ENCODE results near the gene FANCE.

FANCE gene

DNA sequence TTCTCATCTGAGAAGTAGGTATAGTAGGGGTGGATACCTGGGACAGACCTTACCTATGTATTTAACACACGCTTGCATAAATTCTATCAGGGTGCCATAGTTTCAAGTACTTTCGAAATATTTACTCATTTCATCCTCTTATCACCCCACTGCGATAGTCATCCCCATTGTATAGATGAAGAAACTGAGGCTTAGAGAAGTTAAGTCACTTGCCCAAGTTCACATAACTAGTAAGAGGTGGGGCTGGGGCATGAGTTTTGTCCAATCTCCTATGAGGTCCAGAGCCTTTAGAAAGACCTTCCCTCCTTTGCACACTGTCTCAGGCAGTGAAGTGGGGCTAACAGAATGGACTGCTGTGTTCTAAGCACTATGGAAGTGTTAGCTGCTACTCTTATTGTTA is 54.4 kb downstream of the FANCE start:
- DNase-seq (ENCODE audit: low read depth): no peak
- TF ChIP-seq, protein P1, sequence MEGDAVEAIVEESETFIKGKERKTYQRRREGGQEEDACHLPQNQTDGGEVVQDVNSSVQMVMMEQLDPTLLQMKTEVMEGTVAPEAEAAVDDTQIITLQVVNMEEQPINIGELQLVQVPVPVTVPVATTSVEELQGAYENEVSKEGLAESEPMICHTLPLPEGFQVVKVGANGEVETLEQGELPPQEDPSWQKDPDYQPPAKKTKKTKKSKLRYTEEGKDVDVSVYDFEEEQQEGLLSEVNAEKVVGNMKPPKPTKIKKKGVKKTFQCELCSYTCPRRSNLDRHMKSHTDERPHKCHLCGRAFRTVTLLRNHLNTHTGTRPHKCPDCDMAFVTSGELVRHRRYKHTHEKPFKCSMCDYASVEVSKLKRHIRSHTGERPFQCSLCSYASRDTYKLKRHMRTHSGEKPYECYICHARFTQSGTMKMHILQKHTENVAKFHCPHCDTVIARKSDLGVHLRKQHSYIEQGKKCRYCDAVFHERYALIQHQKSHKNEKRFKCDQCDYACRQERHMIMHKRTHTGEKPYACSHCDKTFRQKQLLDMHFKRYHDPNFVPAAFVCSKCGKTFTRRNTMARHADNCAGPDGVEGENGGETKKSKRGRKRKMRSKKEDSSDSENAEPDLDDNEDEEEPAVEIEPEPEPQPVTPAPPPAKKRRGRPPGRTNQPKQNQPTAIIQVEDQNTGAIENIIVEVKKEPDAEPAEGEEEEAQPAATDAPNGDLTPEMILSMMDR (conservative IDR thresholded peaks at IDR 0.05; ENCODE audit: low read depth, low read length): no peak
- no peak overlapping the region for H3K4me3 ChIP-seq (ENCODE audit: low read depth, low read length)

DNA sequence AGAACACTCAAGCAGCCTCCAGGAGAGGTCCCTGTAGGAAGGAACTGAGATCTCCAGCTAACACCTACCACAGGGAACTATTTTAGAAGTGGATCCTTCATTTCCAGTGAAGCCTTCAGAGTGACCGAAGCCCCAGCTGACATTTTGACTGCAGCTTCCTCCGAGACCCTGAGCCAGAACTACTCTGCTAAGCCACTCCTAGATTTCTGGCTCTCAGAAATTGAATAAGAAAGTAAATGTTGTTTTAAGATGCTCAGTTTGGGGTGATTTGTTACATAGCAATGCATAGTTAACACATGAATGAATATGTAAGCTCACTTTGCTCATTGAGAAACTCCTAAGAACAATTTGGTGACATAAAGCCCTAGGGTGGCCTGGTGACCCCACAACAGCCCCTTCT is 55.1 kb downstream of the FANCE start:
- DNase-seq (ENCODE audit: low read depth): no peak
- H3K4me3 ChIP-seq (ENCODE audit: low read depth, low read length): no peak overlapping the region
- TF ChIP-seq, protein P1 (conservative IDR thresholded peaks at IDR 0.05; ENCODE audit: low read depth, low read length): no peak

DNA sequence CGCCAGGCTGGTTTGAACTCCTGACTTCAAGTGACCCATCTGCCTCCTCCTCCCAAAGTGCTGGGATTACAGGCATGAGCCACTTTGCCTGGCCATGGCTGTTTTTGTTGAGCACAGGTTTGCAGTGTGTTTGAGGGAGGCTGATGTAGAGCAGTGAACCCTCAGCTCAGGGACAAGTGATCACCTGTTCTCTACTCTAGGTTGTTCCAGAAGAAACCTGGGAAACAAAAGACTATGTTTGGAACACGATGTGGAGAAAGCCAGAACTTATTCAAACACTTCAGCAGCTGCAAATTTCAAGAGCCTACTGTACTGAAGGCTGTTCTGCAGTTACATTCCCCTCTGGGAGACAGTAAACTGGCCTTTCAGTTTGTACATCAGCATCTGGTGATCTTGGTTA is 55.9 kb downstream of the FANCE start:
- no peak overlapping the region for H3K4me3 ChIP-seq (ENCODE audit: low read depth, low read length)
- TF ChIP-seq, protein P1 (conservative IDR thresholded peaks at IDR 0.05; ENCODE audit: low read depth, low read length): no peak
- DNase-seq (ENCODE audit: low read depth): no peak

DNA sequence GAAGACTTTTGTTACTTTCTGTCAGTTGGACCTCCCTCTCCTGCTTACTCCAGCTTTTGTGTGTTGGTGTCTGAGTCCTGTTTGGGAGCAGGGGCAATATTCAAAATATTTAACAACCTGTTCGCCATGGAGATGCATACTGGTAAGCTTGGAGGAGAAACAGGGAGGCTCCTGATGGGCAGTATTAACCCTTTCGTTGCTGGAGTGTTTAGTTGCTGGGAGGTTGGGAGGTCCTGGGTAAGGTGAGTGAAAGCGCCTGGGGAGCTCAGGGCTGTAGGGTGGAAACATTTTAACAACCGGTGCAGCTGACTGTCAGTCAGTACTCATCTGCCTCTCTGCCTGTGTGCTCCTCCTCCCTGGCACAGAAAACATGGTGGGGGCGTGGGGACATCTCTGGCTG is 56.4 kb downstream of the FANCE start:
- TF ChIP-seq, protein P1 (conservative IDR thresholded peaks at IDR 0.05; ENCODE audit: low read depth, low read length): no peak
- no peak for DNase-seq (ENCODE audit: low read depth)

DNA sequence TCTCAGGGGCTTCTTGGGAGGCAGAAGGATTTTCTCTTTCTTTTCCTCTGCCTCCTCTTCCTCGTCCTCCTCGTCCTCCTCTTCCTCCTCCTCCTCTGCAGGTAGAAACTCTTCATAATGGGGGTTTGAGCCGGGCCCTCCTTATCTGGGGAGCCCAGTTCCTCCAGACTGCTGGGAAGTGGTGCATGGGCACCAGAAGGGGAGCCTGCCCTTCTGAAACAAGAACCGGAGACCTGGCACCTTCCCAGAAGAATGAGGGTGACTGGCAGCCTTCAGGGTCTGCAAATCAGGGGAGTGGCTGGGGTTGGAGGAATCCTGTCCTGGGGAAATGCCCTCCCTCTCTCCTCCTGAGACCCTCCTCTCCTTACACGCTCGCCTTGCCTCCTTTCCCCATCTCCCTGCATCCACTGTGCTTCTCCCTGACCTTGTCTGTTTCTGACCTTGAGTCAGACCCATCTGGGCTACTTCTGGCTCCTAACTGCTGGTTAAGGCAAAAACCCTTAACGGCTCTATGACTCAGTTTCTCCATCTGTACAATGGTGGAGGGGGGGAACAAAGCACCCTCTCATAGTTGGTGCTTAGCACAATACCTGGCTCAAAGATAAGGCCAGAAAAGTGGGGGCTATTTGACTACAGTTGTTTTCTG is 58.9 kb downstream of the FANCE start:
- TF ChIP-seq, protein P1 (conservative IDR thresholded peaks at IDR 0.05; ENCODE audit: low read depth, low read length): no peak
- no peak overlapping the region for H3K4me3 ChIP-seq (ENCODE audit: low read depth, low read length)
- DNase-seq (ENCODE audit: low read depth): no peak

More for the DNA sequence above, 56.4 kb downstream of the FANCE start:
- H3K4me3 ChIP-seq (ENCODE audit: low read depth, low read length): no peak overlapping the region

DNA sequence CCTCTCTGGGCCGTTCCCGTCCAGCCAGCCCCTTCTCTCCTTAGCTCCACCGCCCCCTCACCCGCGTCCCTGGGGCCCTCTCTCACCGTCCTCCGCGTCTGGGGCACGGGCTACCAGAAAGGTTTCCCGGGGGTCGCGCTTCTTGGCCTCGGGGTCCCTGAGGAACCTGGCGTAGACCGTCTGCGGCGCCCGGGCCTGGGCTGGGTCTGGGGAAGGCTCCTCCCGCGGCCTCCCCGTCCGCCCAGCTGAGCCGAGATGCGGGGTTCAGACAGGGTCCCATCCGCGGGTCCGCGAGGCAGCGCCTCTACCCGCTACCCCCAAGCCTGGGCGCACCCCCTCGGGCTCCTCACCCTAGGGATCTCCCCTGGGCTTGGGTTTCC is 59.4 kb downstream of the FANCE start:
- no peak for DNase-seq (ENCODE audit: low read depth)
- peak overlapping the region; percentile 14 for H3K4me3 ChIP-seq (ENCODE audit: low read depth, low read length)
- TF ChIP-seq, protein P1 (conservative IDR thresholded peaks at IDR 0.05; ENCODE audit: low read depth, low read length): no peak

DNA sequence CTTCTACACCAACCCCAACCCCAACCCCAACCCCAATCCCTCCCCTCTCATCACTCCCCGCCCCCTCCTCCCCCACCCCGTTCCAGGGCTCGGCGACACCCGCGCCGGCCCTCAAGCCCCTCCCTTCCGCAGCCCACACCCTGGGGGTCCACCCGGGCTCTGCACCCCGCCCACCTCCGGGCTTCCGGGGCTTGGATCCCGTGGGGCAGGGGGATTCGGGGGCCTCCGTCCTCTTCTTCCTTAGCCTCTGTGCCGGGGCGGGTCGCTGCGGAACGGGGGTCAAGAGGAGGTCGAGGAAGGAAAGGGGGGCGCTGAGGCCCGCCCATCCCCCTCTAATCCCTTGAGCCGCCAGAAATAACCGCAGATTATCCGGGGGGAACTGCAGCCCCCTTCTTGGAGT is 59.9 kb downstream of the FANCE start:
- TF ChIP-seq, protein P1 (conservative IDR thresholded peaks at IDR 0.05; ENCODE audit: low read depth, low read length): no peak

More for the DNA sequence above, 59.9 kb downstream of the FANCE start:
- no peak overlapping the region for H3K4me3 ChIP-seq (ENCODE audit: low read depth, low read length)
- DNase-seq (ENCODE audit: low read depth): no peak
